Stomach (tissue), 4 donors: ENCODE measurements around the gene BSCL2.
"Not testable (repeated sequence)": the region's sequence is repeated elsewhere in the genome, so short reads cannot be mapped to it uniquely, and the experiment has no call there.

ENCODE experiments used
- CTCF ChIP-seq, 7 experiments: fragments of 450-650 bp in 4 of 7; fragments of 200-600 bp in 3 of 7; sonication (generic) in 3 of 7; IDR thresholded peaks; one replicate each; pipeline ENCODE4 v1.5.1; 2016 to 2019; ENCODE audit warnings: antibody characterized with exemption in 7 of 7, control low read depth in 2 of 7, mild to moderate bottlenecking in 1 of 7
- POLR2A ChIP-seq, 4 donors: fragments of 450-650 bp; IDR thresholded peaks; one replicate each; pipeline ENCODE4 v1.6.1; 2016; ENCODE audit warnings: antibody characterized with exemption in 4 of 4, control low read depth in 2 of 4, mild to moderate bottlenecking in 1 of 4, moderate library complexity in 1 of 4
- POLR2AphosphoS5 ChIP-seq, 3 donors: sonication (generic); formaldehyde crosslinking; IDR thresholded peaks; one replicate each; pipeline ENCODE4 v1.6.1; 2016; ENCODE audit warnings: antibody characterized with exemption in 3 of 3

GRCh38 chr11:62749931-62750330 is 42.7 kb upstream of the BSCL2 start:
- not testable (repeated sequence) for TF ChIP-seq CTCF, POLR2AphosphoS5, POLR2A (IDR thresholded peaks at IDR 0.05)
